SU-DHL-6 (cell line): ENCODE data around the gene CABP4.

Source experiments
- CTCF ChIP-seq: fragments of 200-600 bp; sonication (generic); IDR thresholded peaks from one replicate; pipeline ENCODE4 v1.5.1; 2017; ENCODE audit warnings: antibody characterized with exemption, mild to moderate bottlenecking, low read length, moderate library complexity; ENCODE audit not compliant: insufficient read depth, poor library complexity, severe bottlenecking
- EZH2phosphoT487 ChIP-seq: fragments of 200-600 bp; sonication (generic), shearing (Covaris generic); conservative IDR thresholded peaks from 2 replicates; pipeline ENCODE4 v1.6.1; 2018; ENCODE audit warnings: mild to moderate bottlenecking, antibody characterized with exemption, low read length, moderate library complexity, mixed read lengths

GRCh38 chr11:67457453-67457852, 2.3 kb downstream of the CABP4 start:
- TF ChIP-seq CTCF, result no peak
- no peak for TF ChIP-seq EZH2phosphoT487
